Epithelial cell of esophagus (primary cell): ENCODE results near the gene CCDC39.
"Not testable (repeated sequence)": the region's sequence is repeated elsewhere in the genome, so short reads cannot be mapped to it uniquely, and the experiment has no call there.

ENCODE experiments used
- DNase-seq: peaks from one replicate; pipeline ENCODE4 v3.0.0; 2010; ENCODE audit warnings: low read depth
- H3K4me3 ChIP-seq: 2 replicates; pipeline ENCODE4 v1.5.1; 2011; ENCODE audit warnings: mild to moderate bottlenecking, low read length, control low read depth
- CTCF ChIP-seq: IDR thresholded peaks from 2 replicates; pipeline ENCODE4 v1.5.1; 2011; ENCODE audit warnings: low read depth, mild to moderate bottlenecking, low read length, control low read depth, inconsistent platforms; ENCODE audit not compliant: insufficient read depth; ENCODE audit errors: missing control alignments

Gene CCDC39

GRCh38 chr3:180612364-180612763 is 66.9 kb downstream of the CCDC39 start:
- no peak for TF ChIP-seq CTCF
- no peak overlapping the region for H3K4me3 ChIP-seq

GRCh38 chr3:180611006-180611405 is 68.3 kb downstream of the CCDC39 start:
- DNase-seq = no peak
- TF ChIP-seq CTCF = no peak
- no peak overlapping the region for H3K4me3 ChIP-seq

More at GRCh38 chr3:180612364-180612763, 66.9 kb downstream of the CCDC39 start:
- DNase-seq = peak; percentile 33

- H3K4me3 ChIP-seq = peak within 1 kb of the TSS; percentile 80
- no peak for TF ChIP-seq CTCF
- peak; percentile 96 for DNase-seq
These were observed 77.3 kb downstream of the CCDC39 start, which contains the start of gene TTC14 for GRCh38 chr3:180601688-180602666. TTC14 (plus strand) TSS chr3:180602163; CDS start chr3:180602262, 99 bp downstream.

- no peak for TF ChIP-seq CTCF
- no peak for DNase-seq
- H3K4me3 ChIP-seq = no peak overlapping the region
These were observed 78.8 kb downstream of the CCDC39 start for GRCh38 chr3:180600473-180600872.

GRCh38 chr3:180595559-180595935 is 83.7 kb downstream of the CCDC39 start:
- no peak for DNase-seq
- no peak for TF ChIP-seq CTCF

GRCh38 chr3:180594631-180595558 is 84.4 kb downstream of the CCDC39 start:
- DNase-seq = peak; percentile 69
- TF ChIP-seq CTCF = peak; percentile 61

More at GRCh38 chr3:180595559-180595935, 83.7 kb downstream of the CCDC39 start:
- H3K4me3 ChIP-seq = no peak overlapping the region

GRCh38 chr3:180593631-180594030 is 85.7 kb downstream of the CCDC39 start:
- not testable (repeated sequence) for H3K4me3 ChIP-seq, DNase-seq

More at GRCh38 chr3:180594631-180595558, 84.4 kb downstream of the CCDC39 start:
- no peak overlapping the region for H3K4me3 ChIP-seq
